ENCODE data around the gene TMEM47. TPM values are rescaled to one million over a fixed set of nuclear protein-coding genes. Genes with fewer than 3 reads are reported as not detected.

Gene TMEM47
- total and polyA plus RNA-seq, 9 of the 15 experiments (the other 6 are each of a cell fraction or from before 2014, with no cell fraction given), result 0.03 to 0.04 (median 0.03) TPM; not detected in 6

GRCh38 chrX:34584781-34585180 lies 72.3 kb downstream of the TMEM47 start (continued):
- TF ChIP-seq ZNF609 (CRISPR knock-in tag; IDR thresholded peaks at IDR 0.05; ENCODE audit: borderline replicate concordance) (no peak), HMG20A (CRISPR knock-in tag; conservative IDR thresholded peaks at IDR 0.05) (no peak)

GRCh38 chrX:34580069-34580468 lies 77.0 kb downstream of the TMEM47 start:
- BruUV-seq (replicated peaks), result no TSS peak
- ATAC-seq, result no peak
- FAIRE-seq, result no peak
- POLR2A ChIA-PET, result no interaction called here
- Histone ChIP-seq H3K4me2 (ENCODE audit: insufficient read depth, low read length) (no peak overlapping the region), H3K36me3 (ENCODE audit: control insufficient read depth, insufficient read depth, low read length) (no peaks in the 10 kb centered on the region), H3K4me3 (no peak overlapping the region), H3K79me2 (ENCODE audit: control insufficient read depth, insufficient read depth, low read length) (no peaks in the 10 kb centered on the region), H3K27me3 (ENCODE audit: control insufficient read depth in 2 of 2, insufficient read depth in 2 of 2, low read length in 2 of 2) (no peaks in the 10 kb centered on the region), H3K9me1 (ENCODE audit: control insufficient read depth, insufficient read depth, low read length) (no peaks in the 10 kb centered on the region), H2AFZ (ENCODE audit: low read depth, low read length) (no peak overlapping the region), H3K9me3 (replicated peaks; ENCODE audit: control insufficient read depth, insufficient read depth, low read depth, low read length) (no peaks in the 10 kb centered on the region), H3K27ac (ENCODE audit: extremely low read depth, low read depth, low read length) (no peak overlapping the region), H3K4me1 (replicated peaks in 1 of 2; ENCODE audit: control insufficient read depth in 2 of 2, insufficient read depth in 2 of 2, low read length in 2 of 2) (no peaks in the 10 kb centered on the region), H4K20me1 (replicated peaks; ENCODE audit: control insufficient read depth, insufficient read depth, low read length) (no peaks in the 10 kb centered on the region), H3K9ac (ENCODE audit: insufficient read depth in 1 of 2, low read depth in 2 of 2, low read length in 2 of 2) (no peak overlapping the region)
- CTCF ChIA-PET (ENCODE audit: low intra/inter-chr PET ratio), result no interaction called here
- TF ChIP-seq IRF9 (tag; IDR thresholded peaks at IDR 0.05) (no peak), HDAC3 (IDR thresholded peaks at IDR 0.05; ENCODE audit: borderline replicate concordance, partially characterized antibody) (no peak)
- intact Hi-C loops (cut with micrococcal nuclease), result no loop called here
- no peak for DNase-seq (ENCODE audit: extremely low read depth in 1 of 4, low spot score in 3 of 4)
- WGBS (ENCODE audit: insufficient coverage, low coverage, missing lambda C conversion rate), result 0% methylated on average over 2 of the region's 2 CpGs
- in situ Hi-C loops (cut with MboI), result no loop called here

Measured in K562 (cell line).